H1 (cell line): Measurements from ENCODE around the gene CCNG2.

ENCODE experiments used
- CBX5 ChIP-seq: fragments of 300-800, 300-1000 bp; sonication (generic); IDR thresholded peaks from 2 replicates; pipeline ENCODE4 v1.7.1; 2016; ENCODE audit warnings: antibody characterized with exemption, low read length, low read depth
- CEBPB ChIP-seq: IDR thresholded peaks from 2 replicates; pipeline ENCODE4 v1.6.1; 2012; ENCODE audit warnings: low read depth, low read length
- CHD1 ChIP-seq: IDR thresholded peaks from 2 replicates; pipeline ENCODE4 v1.6.1; 2012; ENCODE audit warnings: low read depth, low read length, improper control_type of control experiment
- EZH2 ChIP-seq: fragments of 200-600 bp; sonication (generic); IDR thresholded peaks from 2 replicates; pipeline ENCODE4 v1.7.1; 2012; ENCODE audit warnings: low read depth, mild to moderate bottlenecking, moderate library complexity, low read length, inconsistent platforms; ENCODE audit not compliant: severe bottlenecking
- GABPA ChIP-seq: IDR thresholded peaks from 2 replicates; pipeline ENCODE4 v1.6.1; 2011; ENCODE audit warnings: mild to moderate bottlenecking, low read length, moderate library complexity, borderline replicate concordance; ENCODE audit not compliant: insufficient read depth
- NANOG ChIP-seq: IDR thresholded peaks from 2 replicates; pipeline ENCODE4 v1.6.1; 2011; ENCODE audit warnings: low read length, low read depth, mild to moderate bottlenecking, inconsistent platforms; ENCODE audit not compliant: insufficient read depth, poor library complexity, severe bottlenecking
- NRF1 ChIP-seq: IDR thresholded peaks from 2 replicates; pipeline ENCODE4 v1.6.1; 2011; ENCODE audit warnings: mild to moderate bottlenecking, low read depth, low read length, improper control_type of control experiment
- POLR2A ChIP-seq, 2 experiments: IDR thresholded peaks; 1 replicate in 1 of 2; 2 replicates in 1 of 2; pipeline ENCODE4 v1.6.1; 2011; ENCODE audit warnings: low read depth in 2 of 2, low read length in 2 of 2, mild to moderate bottlenecking in 2 of 2; ENCODE audit errors: control extremely low read depth in 1 of 2
- POLR2AphosphoS5 ChIP-seq: IDR thresholded peaks from 2 replicates; pipeline ENCODE4 v1.6.1; 2011; ENCODE audit warnings: low read depth, low read length
- TF ChIP-seq, protein P1 (sequence below), 3 experiments: IDR thresholded peaks; 1 replicate in 2 of 3; 2 replicates in 1 of 3; pipeline versions ENCODE4 v1.5.1 to v1.6.1; 2011; ENCODE audit warnings: low read length in 3 of 3, mild to moderate bottlenecking in 3 of 3, inconsistent platforms in 2 of 3, low read depth in 1 of 3, moderate library complexity in 1 of 3; ENCODE audit not compliant: insufficient read depth in 1 of 3; ENCODE audit errors: control extremely low read depth in 1 of 3

DNA sequence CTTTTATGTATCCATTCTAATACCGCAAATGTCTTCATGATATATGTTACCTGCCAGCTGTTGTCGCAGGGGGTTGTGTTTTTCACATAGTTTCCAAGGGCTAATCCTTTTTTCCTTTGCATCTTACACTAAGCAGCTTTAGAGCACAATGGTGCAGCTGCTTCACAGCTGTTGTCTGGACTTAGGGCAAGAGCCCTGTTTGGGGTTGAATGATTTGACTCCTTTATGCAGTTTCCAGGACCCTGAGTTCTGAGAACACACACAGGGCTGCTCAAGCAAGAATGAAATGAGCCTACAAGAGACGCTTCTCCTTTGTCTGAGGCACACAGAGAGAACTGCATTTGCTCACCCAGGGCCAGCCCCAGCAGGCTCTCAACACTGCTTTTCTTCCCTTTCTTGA lies 20.2 kb downstream of the CCNG2 start:
- TF ChIP-seq, protein P1, sequence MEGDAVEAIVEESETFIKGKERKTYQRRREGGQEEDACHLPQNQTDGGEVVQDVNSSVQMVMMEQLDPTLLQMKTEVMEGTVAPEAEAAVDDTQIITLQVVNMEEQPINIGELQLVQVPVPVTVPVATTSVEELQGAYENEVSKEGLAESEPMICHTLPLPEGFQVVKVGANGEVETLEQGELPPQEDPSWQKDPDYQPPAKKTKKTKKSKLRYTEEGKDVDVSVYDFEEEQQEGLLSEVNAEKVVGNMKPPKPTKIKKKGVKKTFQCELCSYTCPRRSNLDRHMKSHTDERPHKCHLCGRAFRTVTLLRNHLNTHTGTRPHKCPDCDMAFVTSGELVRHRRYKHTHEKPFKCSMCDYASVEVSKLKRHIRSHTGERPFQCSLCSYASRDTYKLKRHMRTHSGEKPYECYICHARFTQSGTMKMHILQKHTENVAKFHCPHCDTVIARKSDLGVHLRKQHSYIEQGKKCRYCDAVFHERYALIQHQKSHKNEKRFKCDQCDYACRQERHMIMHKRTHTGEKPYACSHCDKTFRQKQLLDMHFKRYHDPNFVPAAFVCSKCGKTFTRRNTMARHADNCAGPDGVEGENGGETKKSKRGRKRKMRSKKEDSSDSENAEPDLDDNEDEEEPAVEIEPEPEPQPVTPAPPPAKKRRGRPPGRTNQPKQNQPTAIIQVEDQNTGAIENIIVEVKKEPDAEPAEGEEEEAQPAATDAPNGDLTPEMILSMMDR (IDR thresholded peaks at IDR 0.05; ENCODE audit: control extremely low read depth in 1 of 3, insufficient read depth in 1 of 3, low read depth in 1 of 3, low read length in 3 of 3), result no peak
- TF ChIP-seq POLR2A (IDR thresholded peaks at IDR 0.05; ENCODE audit: control extremely low read depth in 1 of 2, low read depth in 2 of 2, low read length in 2 of 2), result no peak
- no peak for TF ChIP-seq NRF1
- no peak for TF ChIP-seq NANOG
- no peak for TF ChIP-seq CHD1
- TF ChIP-seq CBX5, result no peak
- TF ChIP-seq POLR2AphosphoS5, result no peak
- TF ChIP-seq EZH2, result no peak
- no peak for TF ChIP-seq CEBPB
- TF ChIP-seq GABPA, result no peak
